Limb (tissue), 2 donors: ENCODE results near the gene IRF6.

Source experiments
- DNase-seq, 2 donors: peaks; one replicate each; pipeline ENCODE4 v3.0.0-alpha.2; 2016; ENCODE audit errors: extremely low spot score in 2 of 2

Gene IRF6

GRCh38 chr1:209736490-209737117, 69.3 kb downstream of the IRF6 start:
- DNase-seq: no peak
